OCI-LY1 (cell line): Measurements from ENCODE around the gene GDPD4.

ENCODE experiments used
- H2AFZ ChIP-seq: fragments of 200-600 bp; sonication (generic), shearing (Covaris generic); 2 replicates; pipeline ENCODE4 v1.6.0; 2014; ENCODE audit warnings: antibody characterized with exemption, mild to moderate bottlenecking, low read length
- H3F3A ChIP-seq: fragments of 200-600 bp; sonication (generic), shearing (Covaris generic); 2 replicates; pipeline ENCODE4 v1.6.0; 2014; ENCODE audit warnings: mild to moderate bottlenecking, antibody characterized with exemption, low read length, moderate library complexity; ENCODE audit not compliant: insufficient read depth
- H3K27ac ChIP-seq: fragments of 200-600 bp; sonication (generic); 2 replicates; pipeline ENCODE4 v1.5.1; 2014; ENCODE audit warnings: low read length, mixed run types, mild to moderate bottlenecking, low read depth; ENCODE audit not compliant: poor library complexity, severe bottlenecking
- H3K27me3 ChIP-seq: fragments of 200-600 bp; sonication (generic); 2 replicates; pipeline ENCODE4 v1.6.0; 2014; ENCODE audit warnings: antibody characterized with exemption, mild to moderate bottlenecking, low read length, moderate library complexity; ENCODE audit not compliant: insufficient read depth
- H3K36me3 ChIP-seq: fragments of 200-600 bp; sonication (generic); 2 replicates; pipeline ENCODE4 v1.6.1; 2014; ENCODE audit warnings: mild to moderate bottlenecking, antibody characterized with exemption, low read length, moderate library complexity, mixed read lengths; ENCODE audit not compliant: insufficient read depth
- H3K4me1 ChIP-seq: fragments of 200-600 bp; sonication (generic); 2 replicates; pipeline ENCODE4 v1.5.1; 2014; ENCODE audit warnings: mild to moderate bottlenecking, low read length, moderate library complexity; ENCODE audit not compliant: insufficient read depth, severe bottlenecking
- H3K4me2 ChIP-seq: fragments of 200-600 bp; sonication (generic), shearing (Covaris generic); 2 replicates; pipeline ENCODE4 v1.6.1; 2014; ENCODE audit warnings: low read length
- H3K4me3 ChIP-seq: fragments of 200-600 bp; sonication (generic); 2 replicates; pipeline ENCODE4 v1.5.1; 2014; ENCODE audit warnings: low read length, low read depth, mild to moderate bottlenecking, mixed read lengths; ENCODE audit not compliant: poor library complexity, severe bottlenecking
- H3K79me2 ChIP-seq: fragments of 200-600 bp; shearing (Covaris generic); 2 replicates; pipeline ENCODE4 v1.6.1; 2016; ENCODE audit warnings: mixed run types, low read length, mixed read lengths; ENCODE audit not compliant: insufficient read depth
- H3K9ac ChIP-seq: fragments of 200-600 bp; sonication (generic), shearing (Covaris generic); 2 replicates; pipeline ENCODE4 v1.6.1; 2014; ENCODE audit warnings: mild to moderate bottlenecking, low read length, mixed read lengths
- H3K9me2 ChIP-seq: fragments of 200-600 bp; sonication (generic), shearing (Covaris generic); 2 replicates; pipeline ENCODE4 v1.6.1; 2014; ENCODE audit warnings: low read depth, mild to moderate bottlenecking, low read length, mixed read lengths
- H3K9me3 ChIP-seq: fragments of 200-600 bp; shearing (Covaris generic); 2 replicates; pipeline ENCODE4 v1.6.1; 2014; ENCODE audit warnings: low read length, mixed read lengths
- H4K20me1 ChIP-seq: fragments of 200-600 bp; sonication (generic), shearing (Covaris generic); 2 replicates; pipeline ENCODE4 v1.6.0; 2016; ENCODE audit warnings: mild to moderate bottlenecking, low read length; ENCODE audit not compliant: insufficient read depth
- EZH2 ChIP-seq: fragments of 200-600 bp; sonication (generic), shearing (Covaris generic); IDR thresholded peaks from 2 replicates; pipeline ENCODE4 v1.8.0; 2017; ENCODE audit warnings: borderline replicate concordance, mixed run types, mild to moderate bottlenecking, antibody characterized with exemption, low read length, moderate library complexity, mixed read lengths
- TF ChIP-seq, protein P1 (sequence below): fragments of 200-600 bp; sonication (generic), shearing (Covaris generic); IDR thresholded peaks from 2 replicates; pipeline ENCODE4 v1.5.1; 2017; ENCODE audit warnings: mild to moderate bottlenecking, antibody characterized with exemption, low read length, moderate library complexity, mixed read lengths

Gene GDPD4

DNA sequence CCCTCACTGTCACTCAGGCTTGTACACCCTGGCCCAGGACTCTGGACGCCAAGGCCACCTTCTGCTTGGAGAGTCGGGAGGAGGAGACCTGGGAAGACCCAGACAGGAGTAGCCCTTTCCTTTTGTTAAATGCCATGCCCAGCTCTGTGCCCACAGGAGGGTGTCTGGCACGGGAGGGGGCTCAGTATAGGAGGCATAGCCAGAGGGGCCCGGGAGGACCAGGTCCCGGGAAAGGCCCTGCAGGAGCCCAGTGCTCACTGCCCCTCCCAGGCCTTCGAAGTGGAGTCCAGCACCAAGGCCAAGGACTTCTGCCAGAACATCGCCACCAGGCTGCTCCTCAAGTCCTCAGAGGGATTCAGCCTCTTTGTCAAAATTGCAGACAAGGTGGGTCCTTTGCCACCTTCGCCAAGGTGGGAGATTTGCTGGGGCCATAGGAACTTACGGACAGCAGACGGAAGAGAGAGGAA is 94.4 kb downstream of the GDPD4 start:
- Histone ChIP-seq H3K27ac (no peak overlapping the region), H3K79me2 (no peaks in the 10 kb centered on the region), H3K4me2 (no peak overlapping the region), H3K9me2 (no peaks in the 10 kb centered on the region), H3K9me3 (no peaks in the 10 kb centered on the region), H3K4me1 (no peaks in the 10 kb centered on the region), H3K27me3 (no peaks in the 10 kb centered on the region), H3K36me3 (no peaks in the 10 kb centered on the region), H3K4me3 (no peak overlapping the region), H3F3A (no peaks in the 10 kb centered on the region), H4K20me1 (no peaks in the 10 kb centered on the region), H2AFZ (no peak overlapping the region), H3K9ac (no peak overlapping the region)
- TF ChIP-seq EZH2, result no peak
- TF ChIP-seq, protein P1, sequence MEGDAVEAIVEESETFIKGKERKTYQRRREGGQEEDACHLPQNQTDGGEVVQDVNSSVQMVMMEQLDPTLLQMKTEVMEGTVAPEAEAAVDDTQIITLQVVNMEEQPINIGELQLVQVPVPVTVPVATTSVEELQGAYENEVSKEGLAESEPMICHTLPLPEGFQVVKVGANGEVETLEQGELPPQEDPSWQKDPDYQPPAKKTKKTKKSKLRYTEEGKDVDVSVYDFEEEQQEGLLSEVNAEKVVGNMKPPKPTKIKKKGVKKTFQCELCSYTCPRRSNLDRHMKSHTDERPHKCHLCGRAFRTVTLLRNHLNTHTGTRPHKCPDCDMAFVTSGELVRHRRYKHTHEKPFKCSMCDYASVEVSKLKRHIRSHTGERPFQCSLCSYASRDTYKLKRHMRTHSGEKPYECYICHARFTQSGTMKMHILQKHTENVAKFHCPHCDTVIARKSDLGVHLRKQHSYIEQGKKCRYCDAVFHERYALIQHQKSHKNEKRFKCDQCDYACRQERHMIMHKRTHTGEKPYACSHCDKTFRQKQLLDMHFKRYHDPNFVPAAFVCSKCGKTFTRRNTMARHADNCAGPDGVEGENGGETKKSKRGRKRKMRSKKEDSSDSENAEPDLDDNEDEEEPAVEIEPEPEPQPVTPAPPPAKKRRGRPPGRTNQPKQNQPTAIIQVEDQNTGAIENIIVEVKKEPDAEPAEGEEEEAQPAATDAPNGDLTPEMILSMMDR, result no peak

DNA sequence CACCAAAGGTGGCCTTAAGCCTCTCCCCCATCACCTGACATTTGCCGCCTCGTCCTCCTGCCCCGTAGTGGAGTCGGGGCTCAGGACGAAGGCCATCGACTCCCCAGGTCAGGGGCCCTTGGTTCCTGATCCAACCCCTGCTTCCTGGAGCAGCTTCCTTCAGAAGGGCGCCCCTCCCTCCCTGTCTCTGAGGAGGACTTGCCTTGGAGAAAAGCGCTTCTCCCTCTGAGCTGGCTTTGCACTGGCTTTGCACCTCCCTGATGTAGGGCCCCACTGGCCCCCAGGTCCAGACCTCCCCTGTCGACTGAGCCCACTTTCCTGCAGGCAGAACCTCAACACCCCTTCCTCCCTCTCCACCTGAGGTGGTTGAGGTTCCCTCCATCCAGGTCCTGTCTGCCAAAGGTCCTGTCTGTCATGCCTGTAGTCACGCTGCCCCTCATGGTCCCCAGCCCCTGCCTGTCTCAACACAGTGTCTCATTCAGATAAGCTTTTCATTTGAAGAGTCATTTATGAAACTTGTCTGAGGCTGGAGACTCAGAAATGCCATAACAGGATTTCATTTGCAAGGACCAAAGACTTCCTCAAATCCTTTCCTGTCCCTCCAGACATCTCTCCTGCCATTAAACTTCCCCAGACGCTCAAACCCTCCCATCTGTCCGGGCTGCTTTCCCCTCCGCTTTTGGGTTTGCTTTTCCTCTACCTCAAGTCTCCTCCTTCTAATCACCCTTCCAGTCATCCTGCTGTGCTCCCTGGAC is 95.0 kb downstream of the GDPD4 start:
- Histone ChIP-seq H3K79me2 (no peaks in the 10 kb centered on the region), H3K36me3 (no peaks in the 10 kb centered on the region), H3K4me1 (no peaks in the 10 kb centered on the region), H3F3A (no peaks in the 10 kb centered on the region), H3K4me3 (no peak overlapping the region), H3K9ac (no peak overlapping the region), H3K9me3 (no peaks in the 10 kb centered on the region), H3K4me2 (no peak overlapping the region), H3K27ac (no peak overlapping the region), H2AFZ (no peak overlapping the region), H4K20me1 (no peaks in the 10 kb centered on the region), H3K27me3 (no peaks in the 10 kb centered on the region), H3K9me2 (no peaks in the 10 kb centered on the region)
- no peak for TF ChIP-seq EZH2
- TF ChIP-seq, protein P1, result no peak

DNA sequence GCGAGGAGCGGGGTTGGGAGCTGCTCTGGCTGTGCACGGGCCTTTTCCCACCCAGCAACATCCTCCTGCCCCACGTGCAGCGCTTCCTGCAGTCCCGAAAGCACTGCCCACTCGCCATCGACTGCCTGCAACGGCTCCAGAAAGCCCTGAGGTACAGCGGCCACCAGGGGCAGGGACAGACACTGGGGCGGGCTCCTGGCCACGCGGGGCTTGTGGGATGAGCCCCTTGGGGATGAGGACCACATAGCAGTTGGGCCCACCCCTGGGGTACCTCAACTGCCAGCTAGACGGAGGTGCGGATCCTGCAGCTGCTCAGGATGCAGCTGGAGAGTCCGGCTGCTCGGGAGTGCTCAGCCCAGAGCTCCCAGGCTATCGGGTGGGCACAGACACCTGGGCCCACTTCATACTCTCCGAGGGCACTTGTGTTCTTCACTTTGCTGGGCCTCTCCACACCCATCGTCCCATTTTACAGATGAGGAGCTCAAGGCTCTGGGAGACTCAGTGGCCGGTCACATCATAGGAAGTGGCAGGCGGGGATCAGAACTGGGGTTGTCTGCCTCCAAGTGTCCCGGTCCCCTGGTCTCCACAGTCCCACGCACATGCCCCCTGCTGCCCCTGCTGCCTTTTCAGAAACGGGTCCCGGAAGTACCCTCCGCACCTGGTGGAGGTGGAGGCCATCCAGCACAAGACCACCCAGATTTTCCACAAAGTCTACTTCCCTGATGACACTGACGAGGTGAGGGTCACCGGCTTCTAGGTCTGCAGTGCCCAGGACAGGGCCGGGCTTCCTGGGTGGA is 95.8 kb downstream of the GDPD4 start:
- TF ChIP-seq, protein P1, result no peak
- TF ChIP-seq EZH2, result no peak
- H3K9me2 ChIP-seq, result no peaks in the 10 kb centered on the region

More for the DNA sequence above, 95.8 kb downstream of the GDPD4 start:
- H3K36me3 ChIP-seq, result no peaks in the 10 kb centered on the region
- H4K20me1 ChIP-seq, result no peaks in the 10 kb centered on the region
- no peak overlapping the region for H2AFZ ChIP-seq
- no peaks in the 10 kb centered on the region for H3K4me1 ChIP-seq
- no peak overlapping the region for H3K4me3 ChIP-seq
- H3K27me3 ChIP-seq, result no peaks in the 10 kb centered on the region
- H3K9ac ChIP-seq, result no peak overlapping the region
- H3K27ac ChIP-seq, result no peak overlapping the region
- H3F3A ChIP-seq, result no peaks in the 10 kb centered on the region
- H3K79me2 ChIP-seq, result no peaks in the 10 kb centered on the region
- H3K9me3 ChIP-seq, result no peaks in the 10 kb centered on the region
- no peak overlapping the region for H3K4me2 ChIP-seq
